ENCODE results near the gene ERGIC1.
"Not testable (repeated sequence)": the region's sequence is repeated elsewhere in the genome, so short reads cannot be mapped to it uniquely, and the experiment has no call there.

ERGIC1 gene

GRCh38 chr5:172851254-172851653, 17.2 kb downstream of the ERGIC1 start:
- Mint-ChIP-seq H3K36me3 (ENCODE audit: insufficient read depth) (peaks cover 24% of the 10 kb centered on the region), H3K27ac (peak overlapping the region; percentile 89 to 94), H3K4me1 (ENCODE audit: low read depth in 2 of 2) (peaks cover 58 to 63% of the 10 kb centered on the region in 2 donors)
- H3K27me3 Mint-ChIP-seq; DNase-seq; H3K4me3 Mint-ChIP-seq; ATAC-seq (replicated peaks); H3K9me3 Mint-ChIP-seq: not testable (repeated sequence)

GRCh38 chr5:172852490-172853354, 18.7 kb downstream of the ERGIC1 start:
- peak overlapping the region; percentile 89 to 94 for H3K27ac Mint-ChIP-seq
- H3K27me3 Mint-ChIP-seq, result no peaks in the 10 kb centered on the region
- no peaks in the 10 kb centered on the region for H3K9me3 Mint-ChIP-seq
- H3K4me1 Mint-ChIP-seq (ENCODE audit: low read depth in 2 of 2), result peaks cover 49 to 56% of the 10 kb centered on the region in 2 donors
- peak overlapping the region; percentile 45 to 61 for H3K4me3 Mint-ChIP-seq
- DNase-seq, result no peak
- peak; percentile 20 for ATAC-seq (replicated peaks)
- peaks cover 24% of the 10 kb centered on the region for H3K36me3 Mint-ChIP-seq (ENCODE audit: insufficient read depth)

- DNase-seq, result no peak
- ATAC-seq (replicated peaks), result no peak
- Mint-ChIP-seq H3K9me3 (no peaks in the 10 kb centered on the region), H3K36me3 (ENCODE audit: insufficient read depth) (peaks cover 24% of the 10 kb centered on the region), H3K27me3 (no peaks in the 10 kb centered on the region), H3K27ac (peak overlapping the region; percentile 89 to 94), H3K4me3 (peak overlapping the region; percentile 22 to 61), H3K4me1 (ENCODE audit: low read depth in 2 of 2) (peaks cover 46 to 57% of the 10 kb centered on the region in 2 donors)
These were observed 19.4 kb downstream of the ERGIC1 start for GRCh38 chr5:172853355-172853975.

GRCh38 chr5:172854451-172854871, 20.4 kb downstream of the ERGIC1 start:
- DNase-seq (peak; percentile 51 to 52 (median 52)), ATAC-seq (replicated peaks) (peak; percentile 81)
- Mint-ChIP-seq H3K4me3 (peak overlapping the region; percentile 22 to 61), H3K9me3 (no peaks in the 10 kb centered on the region), H3K27me3 (no peaks in the 10 kb centered on the region), H3K27ac (peak overlapping the region; percentile 89 to 94), H3K36me3 (ENCODE audit: insufficient read depth) (peaks cover 24% of the 10 kb centered on the region), H3K4me1 (ENCODE audit: low read depth in 2 of 2) (peaks cover 42 to 54% of the 10 kb centered on the region in 2 donors)

- Mint-ChIP-seq H3K9me3 (no peaks in the 10 kb centered on the region), H3K4me3 (peak overlapping the region; percentile 22 to 61), H3K27me3 (no peaks in the 10 kb centered on the region), H3K4me1 (ENCODE audit: low read depth in 2 of 2) (peaks cover 37 to 51% of the 10 kb centered on the region in 2 donors), H3K36me3 (ENCODE audit: insufficient read depth) (peaks cover 20% of the 10 kb centered on the region), H3K27ac (peak overlapping the region; percentile 89 to 94)
- no peak for ATAC-seq (replicated peaks)
- no peak for DNase-seq
These were observed 20.9 kb downstream of the ERGIC1 start for GRCh38 chr5:172854971-172855370.

GRCh38 chr5:172855597-172856292, 21.7 kb downstream of the ERGIC1 start:
- peaks cover 19% of the 10 kb centered on the region for H3K36me3 Mint-ChIP-seq (ENCODE audit: insufficient read depth)
- DNase-seq (no peak), ATAC-seq (replicated peaks) (no peak)
- H3K27me3 Mint-ChIP-seq, result no peaks in the 10 kb centered on the region
- peak overlapping the region in 1 of 2 donors; percentile 89 for H3K27ac Mint-ChIP-seq
- H3K4me3 Mint-ChIP-seq, result no peak overlapping the region
- H3K4me1 Mint-ChIP-seq (ENCODE audit: low read depth in 2 of 2), result peaks cover 37 to 55% of the 10 kb centered on the region in 2 donors
- H3K9me3 Mint-ChIP-seq, result no peaks in the 10 kb centered on the region

GRCh38 chr5:172856336-172856735, 22.3 kb downstream of the ERGIC1 start:
- Mint-ChIP-seq H3K27ac (peak overlapping the region; percentile 7 to 89), H3K4me1 (ENCODE audit: low read depth in 2 of 2) (peaks cover 43 to 59% of the 10 kb centered on the region in 2 donors)

GRCh38 chr5:172857982-172858381, 23.9 kb downstream of the ERGIC1 start:
- H3K27me3 Mint-ChIP-seq, result no peaks in the 10 kb centered on the region
- DNase-seq (no peak), ATAC-seq (replicated peaks) (no peak)
- peak overlapping the region; percentile 7 to 11 for H3K27ac Mint-ChIP-seq
- peaks cover 50 to 61% of the 10 kb centered on the region in 2 donors for H3K4me1 Mint-ChIP-seq (ENCODE audit: low read depth in 2 of 2)
- no peak overlapping the region for H3K4me3 Mint-ChIP-seq
- peaks cover 19% of the 10 kb centered on the region for H3K36me3 Mint-ChIP-seq (ENCODE audit: insufficient read depth)
- no peaks in the 10 kb centered on the region for H3K9me3 Mint-ChIP-seq

More at GRCh38 chr5:172856336-172856735, 22.3 kb downstream of the ERGIC1 start:
- ATAC-seq (replicated peaks) (no peak), DNase-seq (no peak)
- Mint-ChIP-seq H3K9me3 (no peaks in the 10 kb centered on the region), H3K36me3 (ENCODE audit: insufficient read depth) (peaks cover 19% of the 10 kb centered on the region), H3K27me3 (no peaks in the 10 kb centered on the region), H3K4me3 (no peak overlapping the region)

GRCh38 chr5:172858511-172858989, 24.5 kb downstream of the ERGIC1 start:
- DNase-seq (no peak), ATAC-seq (replicated peaks) (no peak)
- H3K36me3 Mint-ChIP-seq (ENCODE audit: insufficient read depth), result peaks cover 19% of the 10 kb centered on the region
- no peak overlapping the region for H3K4me3 Mint-ChIP-seq
- no peaks in the 10 kb centered on the region for H3K27me3 Mint-ChIP-seq
- no peaks in the 10 kb centered on the region for H3K9me3 Mint-ChIP-seq
- H3K4me1 Mint-ChIP-seq (ENCODE audit: low read depth in 2 of 2), result peaks cover 47 to 58% of the 10 kb centered on the region in 2 donors
- peak overlapping the region in 1 of 2 donors; percentile 86 for H3K27ac Mint-ChIP-seq

GRCh38 chr5:172858990-172859811, 25.1 kb downstream of the ERGIC1 start:
- no peak overlapping the region for H3K4me3 Mint-ChIP-seq
- H3K27ac Mint-ChIP-seq, result peak overlapping the region; percentile 75 to 86
- H3K27me3 Mint-ChIP-seq, result no peaks in the 10 kb centered on the region
- H3K9me3 Mint-ChIP-seq, result no peaks in the 10 kb centered on the region
- ATAC-seq (replicated peaks) (no peak), DNase-seq (no peak)
- H3K4me1 Mint-ChIP-seq (ENCODE audit: low read depth in 2 of 2), result peaks cover 41 to 53% of the 10 kb centered on the region in 2 donors
- H3K36me3 Mint-ChIP-seq (ENCODE audit: insufficient read depth), result peaks cover 13% of the 10 kb centered on the region

- Mint-ChIP-seq H3K9me3 (no peaks in the 10 kb centered on the region), H3K27me3 (no peaks in the 10 kb centered on the region), H3K27ac (peak overlapping the region; percentile 49 to 86), H3K4me3 (no peak overlapping the region), H3K4me1 (ENCODE audit: low read depth in 2 of 2) (peaks cover 35 to 46% of the 10 kb centered on the region in 2 donors), H3K36me3 (ENCODE audit: insufficient read depth) (peaks cover 7% of the 10 kb centered on the region)
- DNase-seq (no peak), ATAC-seq (replicated peaks) (no peak)
These were observed 25.9 kb downstream of the ERGIC1 start for GRCh38 chr5:172859966-172860365.

GRCh38 chr5:172860520-172861443, 26.7 kb downstream of the ERGIC1 start:
- no peaks in the 10 kb centered on the region for H3K27me3 Mint-ChIP-seq
- no peaks in the 10 kb centered on the region for H3K9me3 Mint-ChIP-seq
- ATAC-seq (replicated peaks) (peak; percentile 56), DNase-seq (no peak)
- peak overlapping the region; percentile 49 to 90 for H3K27ac Mint-ChIP-seq
- H3K36me3 Mint-ChIP-seq (ENCODE audit: insufficient read depth), result peaks cover 7% of the 10 kb centered on the region
- peak overlapping the region in 1 of 2 donors; percentile 48 for H3K4me3 Mint-ChIP-seq
- peaks cover 34 to 44% of the 10 kb centered on the region in 2 donors for H3K4me1 Mint-ChIP-seq (ENCODE audit: low read depth in 2 of 2)
